Right renal cortex interstitium (tissue), 3 donors: ENCODE data around the gene MT1M. TPM values are rescaled to one million over a fixed set of nuclear protein-coding genes. Genes with fewer than 3 reads are reported as not detected.
"Not testable (repeated sequence)": the region's sequence is repeated elsewhere in the genome, so short reads cannot be mapped to it uniquely, and the experiment has no call there.

Source experiments
- DNase-seq, 3 donors: peaks; one replicate each; pipeline ENCODE4 v3.0.0-alpha.2; 2013; ENCODE audit warnings: low read depth in 3 of 3, low spot score in 2 of 3
- polyA plus RNA-seq, 3 donors: library from polyadenylated mRNA; unstranded; fragments of 120-200 nt; gene quantifications; one replicate each; pipeline ENCODE4 v1.2.1, GENCODE V29; 2013; ENCODE audit not compliant: insufficient read length in 3 of 3

The MT1M gene
- polyA plus RNA-seq, 3 donors = not detected

GRCh38 chr16:56645311-56645710, 12.9 kb downstream of the MT1M start:
- no peak for DNase-seq

- no peak for DNase-seq
Measured at GRCh38 chr16:56645838-56646237, 13.4 kb downstream of the MT1M start.

- DNase-seq = no peak
Measured at GRCh38 chr16:56647641-56648431, 15.4 kb downstream of the MT1M start.

- DNase-seq = no peak
Measured at GRCh38 chr16:56649271-56649670, 16.8 kb downstream of the MT1M start.

GRCh38 chr16:56649820-56650219, 17.4 kb downstream of the MT1M start:
- no peak for DNase-seq

- DNase-seq = no peak
Measured at GRCh38 chr16:56651586-56651985, 19.1 kb downstream of the MT1M start, which contains the start of gene MT1B. Gene MT1B, plus strand, starts transcription at chr16:56651886. Its CDS starts 68 bp downstream, at chr16:56651954.

GRCh38 chr16:56652600-56652999, 20.1 kb downstream of the MT1M start:
- DNase-seq = no peak

- no peak for DNase-seq
Measured at GRCh38 chr16:56653218-56653617, 20.8 kb downstream of the MT1M start.

- no peak for DNase-seq
Measured at GRCh38 chr16:56657555-56658326, 25.3 kb downstream of the MT1M start, which contains the start of gene MT1F. Gene MT1F, plus strand, starts transcription at chr16:56657959. Its CDS starts 100 bp downstream, at chr16:56658059.

GRCh38 chr16:56658327-56658875, 25.9 kb downstream of the MT1M start:
- DNase-seq = no peak

- no peak for DNase-seq
Measured at GRCh38 chr16:56662357-56663354, 30.2 kb downstream of the MT1M start.

- DNase-seq = no peak
Measured at GRCh38 chr16:56664506-56664905, 32.0 kb downstream of the MT1M start.

GRCh38 chr16:56665286-56666261, 33.1 kb downstream of the MT1M start:
- not testable (repeated sequence) for DNase-seq

GRCh38 chr16:56667581-56668571, 35.4 kb downstream of the MT1M start, which contains the start of gene MT1G:
Gene MT1G, minus strand, starts transcription at chr16:56668065. Its CDS starts 72 bp downstream, at chr16:56667993.
- DNase-seq = no peak

GRCh38 chr16:56669005-56669839, 36.8 kb downstream of the MT1M start, which contains the start of gene MT1H:
Gene MT1H, plus strand, starts transcription at chr16:56669814. Its CDS starts 71 bp downstream, at chr16:56669885.
- no peak for DNase-seq

GRCh38 chr16:56669840-56670619, 37.6 kb downstream of the MT1M start:
- no peak for DNase-seq
